IPS-18c (cell line): ENCODE data around the gene DIAPH1.

Experiments used
- H3K4me3 ChIP-seq: 2 replicates; pipeline ENCODE4 v1.7.0; 2013; ENCODE audit warnings: low read depth, mild to moderate bottlenecking, low read length, moderate library complexity; ENCODE audit not compliant: insufficient read depth
- H3K9me3 ChIP-seq: one replicate; pipeline ENCODE4 v1.6.1; 2013; ENCODE audit warnings: mild to moderate bottlenecking, low read length, moderate library complexity; ENCODE audit not compliant: control insufficient read depth, insufficient read depth

Gene DIAPH1

GRCh38 chr5:141647242-141647641 is 28.4 kb upstream of the DIAPH1 start:
- H3K9me3 ChIP-seq: no peaks in the 10 kb centered on the region

GRCh38 chr5:141646026-141646425 is 27.2 kb upstream of the DIAPH1 start:
- Histone ChIP-seq H3K9me3 (no peaks in the 10 kb centered on the region), H3K4me3 (no peak overlapping the region)

More at GRCh38 chr5:141647242-141647641, 28.4 kb upstream of the DIAPH1 start:
- no peak overlapping the region for H3K4me3 ChIP-seq

- Histone ChIP-seq H3K4me3 (no peak overlapping the region), H3K9me3 (no peaks in the 10 kb centered on the region)
Measured at GRCh38 chr5:141641634-141642267, 23.0 kb upstream of the DIAPH1 start.

- Histone ChIP-seq H3K9me3 (no peaks in the 10 kb centered on the region), H3K4me3 (no peak overlapping the region)
Measured at GRCh38 chr5:141640698-141641097, 21.9 kb upstream of the DIAPH1 start.

GRCh38 chr5:141640051-141640415 is 21.2 kb upstream of the DIAPH1 start:
- H3K4me3 ChIP-seq: no peak overlapping the region
- H3K9me3 ChIP-seq: no peaks in the 10 kb centered on the region

- Histone ChIP-seq H3K9me3 (no peaks in the 10 kb centered on the region), H3K4me3 (no peak overlapping the region)
Measured at GRCh38 chr5:141639357-141640050, 20.7 kb upstream of the DIAPH1 start.

GRCh38 chr5:141638771-141639170 is 20.0 kb upstream of the DIAPH1 start:
- Histone ChIP-seq H3K9me3 (no peaks in the 10 kb centered on the region), H3K4me3 (no peak overlapping the region)

- peak overlapping the region; percentile 95 for H3K4me3 ChIP-seq
- no peaks in the 10 kb centered on the region for H3K9me3 ChIP-seq
Measured at GRCh38 chr5:141637767-141638419, 19.1 kb upstream of the DIAPH1 start.

- H3K9me3 ChIP-seq: no peaks in the 10 kb centered on the region
- peak overlapping the region; percentile 95 for H3K4me3 ChIP-seq
Measured at GRCh38 chr5:141637123-141637766, 18.4 kb upstream of the DIAPH1 start.

- Histone ChIP-seq H3K4me3 (peak within 1 kb of the TSS; percentile 95), H3K9me3 (no peaks in the 10 kb centered on the region)
Measured at GRCh38 chr5:141636413-141637122, 17.8 kb upstream of the DIAPH1 start, which contains the start of the genes HDAC3 and RELL2. Gene HDAC3, minus strand, starts transcription at chr5:141636849. Its CDS starts 59 bp downstream, at chr5:141636790. Gene RELL2, plus strand, starts transcription at chr5:141636997. Its CDS starts 1,229 bp downstream, at chr5:141638226.

GRCh38 chr5:141636106-141636412 is 17.3 kb upstream of the DIAPH1 start:
- Histone ChIP-seq H3K4me3 (peak overlapping the region; percentile 95), H3K9me3 (no peaks in the 10 kb centered on the region)

GRCh38 chr5:141635646-141636045 is 16.8 kb upstream of the DIAPH1 start:
- Histone ChIP-seq H3K9me3 (no peaks in the 10 kb centered on the region), H3K4me3 (peak overlapping the region; percentile 95)

GRCh38 chr5:141634720-141635119 is 15.9 kb upstream of the DIAPH1 start:
- no peak overlapping the region for H3K4me3 ChIP-seq
- H3K9me3 ChIP-seq: no peaks in the 10 kb centered on the region

- H3K4me3 ChIP-seq: no peak overlapping the region
- no peaks in the 10 kb centered on the region for H3K9me3 ChIP-seq
Measured at GRCh38 chr5:141633871-141634561, 15.2 kb upstream of the DIAPH1 start.

- Histone ChIP-seq H3K9me3 (no peaks in the 10 kb centered on the region), H3K4me3 (no peak overlapping the region)
Measured at GRCh38 chr5:141632650-141633049, 13.8 kb upstream of the DIAPH1 start.

- Histone ChIP-seq H3K4me3 (no peak overlapping the region), H3K9me3 (no peaks in the 10 kb centered on the region)
Measured at GRCh38 chr5:141630570-141631140, 11.9 kb upstream of the DIAPH1 start.
